GM23248 (cell line): ENCODE data around the gene PARVB. TPM values are rescaled to one million over a fixed set of nuclear protein-coding genes. Genes with fewer than 3 reads are reported as not detected.

Source experiments
- DNase-seq: peaks from one replicate; pipeline ENCODE4 v3.0.0-alpha.2; 2015
- H2AFZ ChIP-seq: fragments of 200-600 bp; sonication (generic); 2 replicates; pipeline ENCODE4 v1.6.1; 2016; ENCODE audit warnings: antibody characterized with exemption
- H3F3A ChIP-seq: fragments of 200-600 bp; sonication (generic); 2 replicates; pipeline ENCODE4 v1.6.1; 2016; ENCODE audit warnings: mild to moderate bottlenecking, antibody characterized with exemption, mixed run types; ENCODE audit not compliant: insufficient read depth
- H3K27ac ChIP-seq: fragments of 200-600 bp; sonication (generic); 2 replicates; pipeline ENCODE4 v1.5.1; 2016; ENCODE audit warnings: mild to moderate bottlenecking
- H3K27me3 ChIP-seq: fragments of 200-600 bp; sonication (generic); replicated peaks from 2 replicates; pipeline ENCODE4 v1.6.1; 2016; ENCODE audit warnings: mild to moderate bottlenecking; ENCODE audit not compliant: insufficient read depth
- H3K36me3 ChIP-seq: fragments of 200-600 bp; sonication (generic); 2 replicates; pipeline ENCODE4 v1.6.1; 2016; ENCODE audit warnings: low read depth, mild to moderate bottlenecking
- H3K4me1 ChIP-seq: fragments of 200-600 bp; sonication (generic); 2 replicates; pipeline ENCODE4 v1.6.1; 2016; ENCODE audit warnings: mild to moderate bottlenecking; ENCODE audit not compliant: insufficient read depth
- H3K4me2 ChIP-seq: fragments of 200-600 bp; sonication (generic); one replicate; pipeline ENCODE4 v1.6.1; 2016; ENCODE audit warnings: mild to moderate bottlenecking; ENCODE audit not compliant: unreplicated experiment
- H3K4me3 ChIP-seq: fragments of 200-600 bp; sonication (generic); 2 replicates; pipeline ENCODE4 v1.5.1; 2016; ENCODE audit warnings: mild to moderate bottlenecking
- H3K79me2 ChIP-seq: fragments of 200-600 bp; sonication (generic); 2 replicates; pipeline ENCODE4 v1.6.1; 2016; ENCODE audit warnings: mild to moderate bottlenecking; ENCODE audit not compliant: insufficient read depth
- H3K9ac ChIP-seq: fragments of 200-600 bp; sonication (generic); 2 replicates; pipeline ENCODE4 v1.6.1; 2016; ENCODE audit warnings: mild to moderate bottlenecking
- H3K9me2 ChIP-seq: fragments of 200-600 bp; sonication (generic); 2 replicates; pipeline ENCODE4 v1.6.1; 2016; ENCODE audit warnings: mixed run types, mild to moderate bottlenecking, moderate library complexity; ENCODE audit not compliant: insufficient read depth
- H3K9me3 ChIP-seq: fragments of 200-600 bp; sonication (generic); one replicate; pipeline ENCODE4 v1.6.1; 2017; ENCODE audit warnings: low read depth
- H4K20me1 ChIP-seq: fragments of 200-600 bp; sonication (generic); 2 replicates; pipeline ENCODE4 v1.6.0; 2016; ENCODE audit not compliant: insufficient read depth
- EZH2 ChIP-seq: fragments of 200-600 bp; sonication (generic); IDR thresholded peaks from 2 replicates; pipeline ENCODE4 v1.6.1; 2018; ENCODE audit warnings: antibody characterized with exemption, mild to moderate bottlenecking; ENCODE audit not compliant: insufficient read depth, poor library complexity, severe bottlenecking
- EZH2phosphoT487 ChIP-seq: fragments of 200-600 bp; sonication (generic); IDR thresholded peaks from 2 replicates; pipeline ENCODE4 v1.6.1; 2018; ENCODE audit warnings: antibody characterized with exemption, moderate library complexity, mild to moderate bottlenecking, low read depth; ENCODE audit not compliant: insufficient read depth
- WGBS, 2 experiments: methylation state at CpG; one replicate each; pipeline ENCODE4 v1.1.6; 2015 to 2017; ENCODE audit warnings: low lambda C conversion rate in 2 of 2, low coverage in 1 of 2; ENCODE audit errors: missing lambda C conversion rate in 2 of 2; 5-methylcytosine and 5-hydroxymethylcytosine counted together
- in situ Hi-C: fragments of 300-500 bp; cut with MboI; formaldehyde crosslinking; loops from 2 replicates; pipeline ENCODE4 v1.15.0; 2020
- polyA plus RNA-seq: library from polyadenylated mRNA; unstranded; fragments of >200 nt; fragmentation: Nextera tagmentation; extraction: Ambion mirVana; gene quantifications from 2 replicates; pipeline ENCODE4 v1.2.1, GENCODE V29; 2016
- total RNA-seq: library from RNA; depleted of rRNA; stranded (reverse); fragments of >200 nt; shearing (Covaris generic); gene quantifications from 2 replicates; pipeline ENCODE4 v1.2.3, GENCODE V29; 2014

PARVB gene
- total and polyA plus RNA-seq, 2 experiments from 2014 or later: 52.6 to 141 TPM

GRCh38 chr22:44181912-44182587, 157.9 kb downstream of the PARVB start:
- in situ Hi-C loops: no loop called here
- Histone ChIP-seq H3K9me2 (no peaks in the 10 kb centered on the region), H3K4me1 (no peaks in the 10 kb centered on the region), H3K36me3 (no peaks in the 10 kb centered on the region), H3F3A (0 out of 2 replicates have a peak, but pooled peaks cover 8% of the 10 kb centered on the region), H2AFZ (no peak overlapping the region), H3K4me2 (no peak overlapping the region), H4K20me1 (no peaks in the 10 kb centered on the region), H3K9me3 (no peaks in the 10 kb centered on the region), H3K79me2 (no peaks in the 10 kb centered on the region), H3K4me3 (no peak overlapping the region), H3K27ac (no peak overlapping the region), H3K27me3 (peaks cover 14% of the 10 kb centered on the region), H3K9ac (no peak overlapping the region)
- DNase-seq: no peak
- TF ChIP-seq EZH2phosphoT487 (no peak), EZH2 (no peak)
- 83 to 84% methylated on average over 17 of the region's 17 CpGs for WGBS, 2 experiments

- H3K27ac ChIP-seq: no peak overlapping the region
- 0 out of 2 replicates have a peak, but pooled peaks cover 8% of the 10 kb centered on the region for H3F3A ChIP-seq
- H3K27me3 ChIP-seq: peaks cover 14% of the 10 kb centered on the region
- in situ Hi-C loops: no loop called here
- H3K9me3 ChIP-seq: no peaks in the 10 kb centered on the region
- no peaks in the 10 kb centered on the region for H3K79me2 ChIP-seq
- H4K20me1 ChIP-seq: no peaks in the 10 kb centered on the region
- no peak overlapping the region for H3K4me3 ChIP-seq
- H3K9ac ChIP-seq: no peak overlapping the region
- DNase-seq: no peak
- no peaks in the 10 kb centered on the region for H3K9me2 ChIP-seq
- 87 to 91% methylated on average over 13 to 17 of the region's 17 CpGs for WGBS, 2 experiments
- no peaks in the 10 kb centered on the region for H3K36me3 ChIP-seq
- H3K4me2 ChIP-seq: no peak overlapping the region
- no peak overlapping the region for H2AFZ ChIP-seq
- H3K4me1 ChIP-seq: no peaks in the 10 kb centered on the region
- no peak for TF ChIP-seq EZH2phosphoT487
- TF ChIP-seq EZH2: no peak
Measured at GRCh38 chr22:44182588-44183286, 158.6 kb downstream of the PARVB start.

- Histone ChIP-seq H3K4me1 (no peaks in the 10 kb centered on the region), H2AFZ (no peak overlapping the region), H3K4me3 (no peak overlapping the region), H4K20me1 (no peaks in the 10 kb centered on the region), H3K9me3 (no peaks in the 10 kb centered on the region), H3K27me3 (peaks cover 14% of the 10 kb centered on the region), H3K4me2 (no peak overlapping the region), H3K27ac (no peak overlapping the region), H3K9ac (no peak overlapping the region), H3K9me2 (no peaks in the 10 kb centered on the region), H3K36me3 (no peaks in the 10 kb centered on the region), H3K79me2 (no peaks in the 10 kb centered on the region), H3F3A (0 out of 2 replicates have a peak, but pooled peaks cover 8% of the 10 kb centered on the region)
- no peak for TF ChIP-seq EZH2phosphoT487
- TF ChIP-seq EZH2: no peak
- no peak for DNase-seq
- 74 to 78% methylated on average over 8 of the region's 8 CpGs for WGBS, 2 experiments
- in situ Hi-C loops: no loop called here
Measured at GRCh38 chr22:44183287-44183588, 159.1 kb downstream of the PARVB start.

- DNase-seq: peak; percentile 18
- no peak overlapping the region for H3K4me3 ChIP-seq
- WGBS, 2 experiments: 61 to 67% methylated on average over 4 of the region's 4 CpGs
- H3K36me3 ChIP-seq: no peaks in the 10 kb centered on the region
- H3K27me3 ChIP-seq: peaks cover 14% of the 10 kb centered on the region
- TF ChIP-seq EZH2 (no peak), EZH2phosphoT487 (no peak)
- no peaks in the 10 kb centered on the region for H3K79me2 ChIP-seq
- in situ Hi-C loops: no loop called here
- H2AFZ ChIP-seq: no peak overlapping the region
- H3K9ac ChIP-seq: no peak overlapping the region
- H3K9me3 ChIP-seq: no peaks in the 10 kb centered on the region
- no peak overlapping the region for H3K4me2 ChIP-seq
- H3K4me1 ChIP-seq: no peaks in the 10 kb centered on the region
- H3K9me2 ChIP-seq: no peaks in the 10 kb centered on the region
- H3F3A ChIP-seq: 0 out of 2 replicates have a peak, but pooled peaks cover 8% of the 10 kb centered on the region
- no peak overlapping the region for H3K27ac ChIP-seq
- no peaks in the 10 kb centered on the region for H4K20me1 ChIP-seq
Measured at GRCh38 chr22:44184006-44184405, 159.9 kb downstream of the PARVB start.
